ENCODE results near the gene ERBB4.

GRCh38 chr2:212480447-212480846 is 58.2 kb downstream of the ERBB4 start:
- no peak for TF ChIP-seq CTCF (IDR thresholded peaks at IDR 0.05)
- no peak for TF ChIP-seq ZFX (IDR thresholded peaks at IDR 0.05; ENCODE audit: borderline replicate concordance)

Data from 22Rv1 (cell line).